Lung (tissue), 12 donors: ENCODE results near the gene CCDC60. TPM values are rescaled to one million over a fixed set of nuclear protein-coding genes. Genes with fewer than 3 reads are reported as not detected.

Source experiments
- ATAC-seq: fragments of 200-7000 bp; cut with Tn5 transposase; one replicate; pipeline ENCODE4 v1.9.1; 2020; ENCODE audit warnings: moderate number of reproducible peaks; ENCODE audit not compliant: insufficient read depth, low FRiP score
- DNase-seq, 3 donors: peaks; one replicate each; pipeline ENCODE4 v3.0.0-alpha.2; 2013 to 2017
- H3K27ac ChIP-seq, 2 donors: one replicate each; pipeline ENCODE4 v1.5.1; 2013; ENCODE audit warnings: mild to moderate bottlenecking in 2 of 2, moderate library complexity in 2 of 2, control low read depth in 1 of 2, inconsistent platforms in 1 of 2, low read depth in 1 of 2, low read length in 1 of 2
- H3K27me3 ChIP-seq, 3 donors: one replicate each; pipeline ENCODE4 v1.5.1; 2013; ENCODE audit warnings: low read length in 2 of 3; ENCODE audit not compliant: control insufficient read depth in 3 of 3, insufficient read depth in 3 of 3
- H3K36me3 ChIP-seq, 4 donors: one replicate each; pipeline ENCODE4 v1.5.1; 2013; ENCODE audit warnings: low read length in 4 of 4, mild to moderate bottlenecking in 1 of 4, moderate library complexity in 1 of 4; ENCODE audit not compliant: control insufficient read depth in 4 of 4, insufficient read depth in 4 of 4
- H3K4me1 ChIP-seq, 5 donors: one replicate each; pipeline ENCODE4 v1.5.1; 2013; ENCODE audit warnings: low read length in 5 of 5, mild to moderate bottlenecking in 2 of 5, moderate library complexity in 1 of 5; ENCODE audit not compliant: control insufficient read depth in 5 of 5, insufficient read depth in 5 of 5
- H3K4me3 ChIP-seq: one replicate; pipeline ENCODE4 v1.5.1; 2013; ENCODE audit warnings: mild to moderate bottlenecking, control low read depth, moderate library complexity
- H3K9ac ChIP-seq, 2 donors: one replicate each; pipeline ENCODE4 v1.5.1; 2013; ENCODE audit warnings: low read length in 2 of 2, control low read depth in 1 of 2; ENCODE audit not compliant: insufficient read depth in 1 of 2
- H3K9me3 ChIP-seq, 4 donors: one replicate each; pipeline ENCODE4 v1.5.1; 2013; ENCODE audit warnings: low read length in 3 of 4, mild to moderate bottlenecking in 1 of 4, moderate library complexity in 1 of 4; ENCODE audit not compliant: control insufficient read depth in 4 of 4, insufficient read depth in 3 of 4
- WGBS, 2 donors: extraction: QIAGEN DNeasy Blood & Tissue Kit; methylation state at CpG; one replicate each; pipeline ENCODE4 v1.1.7; 2013; 5-methylcytosine and 5-hydroxymethylcytosine counted together
- polyA plus RNA-seq, 2 donors: library from polyadenylated mRNA; stranded (reverse); fragments of 200-250 nt; gene quantifications; one replicate each; pipeline ENCODE4 v1.2.1, GENCODE V29; 2013
- total RNA-seq, 2 donors: library from RNA; depleted of rRNA in 1 of 2; stranded (reverse); fragments of >200 nt in 1 of 2; gene quantifications; one replicate each; pipeline ENCODE4 v1.2.1, GENCODE V29; 2014 to 2021
- TF ChIP-seq, protein P1 (sequence below): IDR thresholded peaks from 2 replicates; pipeline ENCODE4 v1.5.1; 2012; ENCODE audit warnings: mild to moderate bottlenecking; ENCODE audit errors: control extremely low read depth, extremely low read depth
- donor health status: control.
- donor health status: control.
- donor health status: Bipolar disorder and iron deficiency.
- donor health status: healthy.
- donor health status: DM: yes; HTN: yes; CAD: no.

The CCDC60 gene
- total and polyA plus RNA-seq, 4 donors: 2.1 to 7.6 (median 3.5) TPM

DNA sequence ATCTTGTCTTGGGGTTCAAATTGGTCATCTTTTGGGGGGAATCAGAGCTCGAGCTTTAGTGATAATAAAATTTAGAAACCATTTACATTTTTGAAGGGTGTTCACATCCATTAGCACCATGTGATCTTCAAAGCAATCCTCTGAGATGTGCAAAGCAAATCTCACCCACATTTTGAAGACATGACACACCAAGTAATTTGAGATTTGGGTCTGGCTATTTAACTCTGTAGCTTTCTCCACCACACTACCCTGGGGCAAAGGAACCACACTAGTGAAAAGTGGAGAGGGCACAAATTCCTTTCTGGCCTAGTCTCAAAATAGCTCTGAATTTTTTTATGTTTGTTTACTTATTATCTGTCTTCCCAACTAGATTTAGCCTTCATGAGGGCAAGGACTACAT is 212.5 kb downstream of the CCDC60 start:
- TF ChIP-seq, protein P1, sequence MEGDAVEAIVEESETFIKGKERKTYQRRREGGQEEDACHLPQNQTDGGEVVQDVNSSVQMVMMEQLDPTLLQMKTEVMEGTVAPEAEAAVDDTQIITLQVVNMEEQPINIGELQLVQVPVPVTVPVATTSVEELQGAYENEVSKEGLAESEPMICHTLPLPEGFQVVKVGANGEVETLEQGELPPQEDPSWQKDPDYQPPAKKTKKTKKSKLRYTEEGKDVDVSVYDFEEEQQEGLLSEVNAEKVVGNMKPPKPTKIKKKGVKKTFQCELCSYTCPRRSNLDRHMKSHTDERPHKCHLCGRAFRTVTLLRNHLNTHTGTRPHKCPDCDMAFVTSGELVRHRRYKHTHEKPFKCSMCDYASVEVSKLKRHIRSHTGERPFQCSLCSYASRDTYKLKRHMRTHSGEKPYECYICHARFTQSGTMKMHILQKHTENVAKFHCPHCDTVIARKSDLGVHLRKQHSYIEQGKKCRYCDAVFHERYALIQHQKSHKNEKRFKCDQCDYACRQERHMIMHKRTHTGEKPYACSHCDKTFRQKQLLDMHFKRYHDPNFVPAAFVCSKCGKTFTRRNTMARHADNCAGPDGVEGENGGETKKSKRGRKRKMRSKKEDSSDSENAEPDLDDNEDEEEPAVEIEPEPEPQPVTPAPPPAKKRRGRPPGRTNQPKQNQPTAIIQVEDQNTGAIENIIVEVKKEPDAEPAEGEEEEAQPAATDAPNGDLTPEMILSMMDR: no peak
- H3K36me3 ChIP-seq: no peaks in the 10 kb centered on the region
- no peaks in the 10 kb centered on the region for H3K27me3 ChIP-seq
- no peak for ATAC-seq
- H3K4me1 ChIP-seq: no peaks in the 10 kb centered on the region
- no peaks in the 10 kb centered on the region for H3K9me3 ChIP-seq
- 48 to 52% methylated on average over 1 of the region's 1 CpG for WGBS, 2 donors
- DNase-seq: no peak
- no peak overlapping the region for H3K9ac ChIP-seq
- no peak overlapping the region for H3K4me3 ChIP-seq
- H3K27ac ChIP-seq: no peak overlapping the region

DNA sequence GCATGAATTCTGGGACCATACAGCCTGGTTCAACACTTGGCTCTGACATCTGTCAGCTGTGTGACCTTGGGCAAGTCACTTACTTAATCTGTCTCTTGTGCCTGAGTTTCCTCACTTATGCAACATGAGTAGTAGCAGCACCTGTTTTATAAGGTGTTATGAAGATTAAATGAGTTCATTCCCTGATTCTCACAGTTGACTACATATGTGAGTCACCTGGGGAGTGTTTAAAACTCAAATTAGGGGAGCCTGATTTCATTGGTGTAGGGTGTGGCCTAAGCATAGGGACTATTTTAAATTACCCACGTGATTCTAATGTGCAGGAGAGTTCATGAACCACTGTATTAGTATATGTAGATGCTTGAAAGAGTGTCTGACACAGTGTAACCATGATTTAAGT is 222.3 kb downstream of the CCDC60 start:
- ATAC-seq: no peak
- TF ChIP-seq, protein P1: no peak

DNA sequence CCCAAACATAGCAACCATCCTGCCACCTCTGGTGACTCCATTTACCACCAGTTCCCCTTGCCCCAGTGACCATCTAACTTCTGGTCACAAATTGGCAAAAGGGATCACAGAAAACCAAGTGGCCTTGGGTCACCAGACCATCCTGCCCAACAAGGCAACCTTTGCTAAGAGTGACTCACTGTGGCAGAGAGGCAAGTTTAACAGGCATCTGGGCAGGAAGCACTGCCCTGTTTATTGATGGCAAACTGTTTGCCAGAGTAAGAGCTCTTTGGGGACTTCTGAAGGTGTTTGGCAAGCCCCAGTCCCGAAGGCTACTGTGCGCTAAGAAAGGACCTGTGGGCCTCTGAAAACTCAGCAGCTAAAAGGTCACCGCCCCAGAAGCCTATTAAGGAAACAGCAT is 230.9 kb downstream of the CCDC60 start:
- TF ChIP-seq, protein P1: no peak

More for the DNA sequence above, 222.3 kb downstream of the CCDC60 start:
- H3K4me1 ChIP-seq: no peaks in the 10 kb centered on the region
- H3K36me3 ChIP-seq: no peaks in the 10 kb centered on the region
- no peak for DNase-seq
- H3K9me3 ChIP-seq: no peaks in the 10 kb centered on the region
- 29 to 70% methylated on average over 1 of the region's 1 CpG for WGBS, 2 donors
- no peak overlapping the region for H3K9ac ChIP-seq
- H3K27ac ChIP-seq: no peak overlapping the region
- no peak overlapping the region for H3K4me3 ChIP-seq
- H3K27me3 ChIP-seq: no peaks in the 10 kb centered on the region

DNA sequence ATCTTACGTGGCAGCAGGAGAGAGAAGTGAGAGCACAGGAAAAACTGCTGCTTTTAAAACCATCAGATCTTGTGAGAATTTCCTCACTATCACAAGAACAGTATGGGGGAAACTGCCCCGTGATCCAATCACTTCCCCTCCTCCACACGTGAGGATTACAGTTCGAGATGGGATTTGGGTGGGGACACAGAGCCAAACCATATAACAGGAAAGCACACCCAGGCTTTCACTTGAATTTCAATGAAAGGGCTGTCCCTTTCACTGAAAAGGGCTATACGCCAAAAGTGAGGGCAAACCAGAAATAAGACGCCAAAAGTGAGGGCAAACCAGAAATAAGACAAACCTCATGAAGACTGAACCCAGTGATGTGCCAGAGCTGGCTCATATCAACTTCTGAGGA is 236.2 kb downstream of the CCDC60 start:
- no peak for DNase-seq
- Histone ChIP-seq H3K4me1 (peaks cover 0 to 5% (median 0%) of the 10 kb centered on the region in 5 donors), H3K9me3 (no peaks in the 10 kb centered on the region), H3K9ac (no peak overlapping the region), H3K27me3 (no peaks in the 10 kb centered on the region), H3K4me3 (no peak overlapping the region), H3K27ac (no peak overlapping the region), H3K36me3 (no peaks in the 10 kb centered on the region)
- 73 to 77% methylated on average over 6 of the region's 6 CpGs for WGBS, 2 donors
- TF ChIP-seq, protein P1: no peak
- no peak for ATAC-seq

More for the DNA sequence above, 230.9 kb downstream of the CCDC60 start:
- DNase-seq (no peak), ATAC-seq (no peak)
- 94 to 99% methylated on average over 3 of the region's 3 CpGs for WGBS, 2 donors
- Histone ChIP-seq H3K27me3 (no peaks in the 10 kb centered on the region), H3K27ac (no peak overlapping the region), H3K36me3 (no peaks in the 10 kb centered on the region), H3K4me1 (no peaks in the 10 kb centered on the region), H3K9me3 (no peaks in the 10 kb centered on the region), H3K4me3 (no peak overlapping the region), H3K9ac (no peak overlapping the region)
